GM10248 (cell line): ENCODE data around the gene SPSB1.

Experiments used
- CTCF ChIA-PET: fragments of 300-600 bp; sonication (Branson Sonifier 250); formaldehyde crosslinking; extraction: SDS; loops from one replicate; lab custom pipeline; 2021; ENCODE audit warnings: antibody characterized with exemption; lab: Yijun Ruan, JAX
- POLR2A ChIA-PET: fragments of 350-650 bp; sonication (Branson Sonifier 250); formaldehyde crosslinking; extraction: SDS; loops from one replicate; lab custom pipeline; 2020; ENCODE audit warnings: antibody characterized with exemption; lab: Yijun Ruan, JAX
- DNase-seq: peaks from one replicate; pipeline ENCODE4 v3.0.0; 2012; ENCODE audit errors: extremely low spot score
- TF ChIP-seq, protein P1 (sequence below): IDR thresholded peaks from 2 replicates; pipeline ENCODE4 v1.5.1; 2012; ENCODE audit warnings: mild to moderate bottlenecking, low read depth; ENCODE audit errors: extremely low read depth, missing control alignments, control extremely low read depth

SPSB1 gene

DNA sequence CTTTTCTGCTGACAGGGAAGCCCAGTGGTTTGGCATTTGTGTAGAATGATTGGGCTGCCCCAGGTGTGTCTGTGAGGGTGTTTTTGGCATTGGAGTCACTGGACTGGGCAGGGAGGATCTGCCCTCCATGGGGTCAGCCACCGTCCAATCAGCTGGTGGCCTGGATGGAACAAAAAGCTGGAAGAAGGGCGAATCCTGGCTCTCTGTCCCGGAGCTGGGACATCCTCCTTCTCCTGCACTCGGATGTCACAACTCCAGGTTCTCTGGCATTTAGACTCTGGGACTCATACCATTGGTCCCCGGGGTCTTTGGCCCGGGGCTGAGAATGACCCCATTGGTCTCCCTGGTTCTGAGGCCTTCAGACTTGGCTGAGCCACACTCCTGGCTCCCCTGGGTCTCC lies 11.2 kb downstream of the SPSB1 start:
- TF ChIP-seq, protein P1, sequence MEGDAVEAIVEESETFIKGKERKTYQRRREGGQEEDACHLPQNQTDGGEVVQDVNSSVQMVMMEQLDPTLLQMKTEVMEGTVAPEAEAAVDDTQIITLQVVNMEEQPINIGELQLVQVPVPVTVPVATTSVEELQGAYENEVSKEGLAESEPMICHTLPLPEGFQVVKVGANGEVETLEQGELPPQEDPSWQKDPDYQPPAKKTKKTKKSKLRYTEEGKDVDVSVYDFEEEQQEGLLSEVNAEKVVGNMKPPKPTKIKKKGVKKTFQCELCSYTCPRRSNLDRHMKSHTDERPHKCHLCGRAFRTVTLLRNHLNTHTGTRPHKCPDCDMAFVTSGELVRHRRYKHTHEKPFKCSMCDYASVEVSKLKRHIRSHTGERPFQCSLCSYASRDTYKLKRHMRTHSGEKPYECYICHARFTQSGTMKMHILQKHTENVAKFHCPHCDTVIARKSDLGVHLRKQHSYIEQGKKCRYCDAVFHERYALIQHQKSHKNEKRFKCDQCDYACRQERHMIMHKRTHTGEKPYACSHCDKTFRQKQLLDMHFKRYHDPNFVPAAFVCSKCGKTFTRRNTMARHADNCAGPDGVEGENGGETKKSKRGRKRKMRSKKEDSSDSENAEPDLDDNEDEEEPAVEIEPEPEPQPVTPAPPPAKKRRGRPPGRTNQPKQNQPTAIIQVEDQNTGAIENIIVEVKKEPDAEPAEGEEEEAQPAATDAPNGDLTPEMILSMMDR: no peak
- ChIA-PET POLR2A (no interaction called here), CTCF (no interaction called here)
- DNase-seq: no peak

DNA sequence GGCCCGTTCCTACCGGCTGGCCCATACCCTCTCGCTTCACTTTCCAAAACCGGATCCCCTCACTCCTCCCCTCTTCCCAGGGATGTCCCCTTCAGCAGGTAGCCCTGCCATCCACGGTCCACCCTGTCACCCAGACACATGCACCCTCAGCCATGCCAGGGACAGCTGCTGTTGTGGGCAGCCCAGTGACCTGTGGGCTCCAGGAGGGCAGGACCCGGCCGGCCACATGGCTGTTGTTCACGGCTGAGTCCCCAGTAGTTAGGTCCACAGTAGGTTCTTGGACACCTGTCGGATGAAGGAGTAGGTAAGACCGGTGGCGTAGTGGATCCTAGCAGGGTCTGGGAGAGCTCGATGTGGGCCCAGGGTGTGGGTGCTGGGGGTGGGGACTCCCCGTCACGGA lies 12.5 kb downstream of the SPSB1 start:
- ChIA-PET POLR2A (no interaction called here), CTCF (interaction anchor here (0.6 to 0.8 kb wide), 2 partner anchors 15 to 162 kb away, joined by 3 read pairs; no protein-coding TSS in a partner anchor)
- DNase-seq: no peak
- TF ChIP-seq, protein P1: no peak

DNA sequence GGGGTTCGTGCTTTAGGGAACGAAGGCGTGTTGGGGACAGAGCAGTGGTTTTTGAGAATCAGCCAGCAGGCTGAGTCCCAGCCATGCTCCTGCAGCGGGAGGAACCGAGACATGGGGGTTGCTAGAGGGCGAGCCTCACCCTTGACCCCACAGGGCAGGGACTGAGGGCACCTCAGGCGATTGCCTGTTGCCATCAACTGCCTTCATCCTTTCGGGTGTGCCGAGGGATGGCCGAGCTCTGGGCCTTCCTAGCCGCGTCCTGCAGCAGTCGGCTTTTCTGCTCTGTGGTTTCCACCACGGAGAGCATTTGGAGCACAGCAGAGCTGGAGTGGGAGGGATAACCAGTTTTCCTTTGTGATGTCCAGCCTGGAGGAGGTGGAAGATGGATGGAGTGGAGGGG lies 13.3 kb downstream of the SPSB1 start:
- POLR2A ChIA-PET: no interaction called here

DNA sequence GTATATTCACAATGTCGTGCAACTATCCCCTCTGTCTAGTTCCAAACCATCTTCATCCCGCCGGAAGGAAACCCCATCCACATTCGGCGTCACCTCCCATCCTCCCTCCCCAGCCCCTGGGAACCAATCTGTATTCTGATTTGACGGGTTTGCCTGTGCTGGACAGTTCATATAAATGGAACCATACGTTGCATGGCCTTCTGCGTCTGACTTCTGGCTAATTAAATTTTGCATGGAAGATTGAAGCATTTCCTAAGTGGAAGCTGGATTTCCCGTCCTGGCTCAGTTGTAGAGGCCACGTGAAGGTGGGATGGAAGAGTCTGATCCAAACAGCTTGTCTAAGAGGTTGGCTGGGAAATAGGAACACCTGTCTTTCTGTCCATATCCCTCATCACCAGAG lies 14.6 kb downstream of the SPSB1 start:
- ChIA-PET CTCF (interaction anchor here (0.7 to 1.4 kb wide), 3 partner anchors 10 to 187 kb away, joined by 3 to 5 read pairs (median 3); no protein-coding TSS in a partner anchor), POLR2A (no interaction called here)
- no peak for DNase-seq
- TF ChIP-seq, protein P1: no peak

More for the DNA sequence above, 13.3 kb downstream of the SPSB1 start:
- no peak for DNase-seq
- TF ChIP-seq, protein P1: no peak
- CTCF ChIA-PET: interaction anchor here (0.8 to 1.2 kb wide), 2 partner anchors 15 to 301 kb away, joined by 3 read pairs; no protein-coding TSS in a partner anchor

DNA sequence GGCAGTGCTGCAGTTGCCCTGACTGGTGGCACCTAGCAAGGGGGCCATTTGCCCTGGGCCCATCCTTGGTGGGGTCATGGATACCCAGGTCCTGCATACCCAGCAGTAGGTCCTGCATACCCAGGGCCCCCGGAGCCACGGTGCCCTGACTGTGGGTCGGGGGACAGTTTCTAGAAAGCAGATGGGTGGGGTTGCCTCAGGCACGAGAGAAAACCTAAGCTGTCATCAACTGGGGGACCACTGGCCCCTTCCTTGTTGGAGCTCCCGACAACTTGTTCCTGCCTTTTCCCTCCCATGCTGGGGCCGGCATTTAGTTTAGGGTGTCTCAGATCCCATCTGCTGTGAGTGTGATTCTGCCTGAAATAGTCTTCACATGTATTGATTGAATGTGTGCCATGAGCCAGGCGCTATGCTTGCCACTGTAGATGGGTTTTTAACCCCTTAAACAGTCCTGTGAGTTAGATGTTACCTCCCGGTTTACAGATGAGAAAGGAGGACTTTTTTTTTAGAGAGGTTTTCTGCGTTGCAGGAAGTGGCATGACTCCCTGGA lies 15.6 kb downstream of the SPSB1 start:
- CTCF ChIA-PET: interaction anchor here (1.2 to 1.4 kb wide), 2 partner anchors 13 to 186 kb away, joined by 3 to 5 read pairs; no protein-coding TSS in a partner anchor
- TF ChIP-seq, protein P1: no peak
- POLR2A ChIA-PET: no interaction called here
- DNase-seq: no peak

DNA sequence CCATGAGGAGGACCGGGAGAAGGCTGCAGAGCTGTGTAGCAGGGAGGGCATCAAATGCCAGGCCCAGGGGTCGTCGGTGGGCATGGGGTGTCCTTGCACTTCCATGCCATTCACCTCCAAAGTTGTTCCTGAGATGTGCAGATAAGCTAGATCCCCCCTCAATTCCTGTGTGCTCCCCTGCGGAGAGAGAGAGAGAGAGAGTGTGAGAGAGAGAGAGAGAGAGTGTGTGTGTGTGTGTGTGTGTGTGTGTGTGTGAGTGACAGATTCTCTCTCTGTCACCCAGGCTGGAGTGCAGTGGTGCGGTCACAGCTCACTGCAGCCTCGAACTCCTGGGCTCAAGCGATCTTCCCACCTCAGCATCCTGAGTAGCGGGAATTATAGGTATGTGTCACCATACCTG lies 16.4 kb downstream of the SPSB1 start:
- DNase-seq: no peak
- CTCF ChIA-PET: no interaction called here
- TF ChIP-seq, protein P1: no peak
- POLR2A ChIA-PET: no interaction called here

DNA sequence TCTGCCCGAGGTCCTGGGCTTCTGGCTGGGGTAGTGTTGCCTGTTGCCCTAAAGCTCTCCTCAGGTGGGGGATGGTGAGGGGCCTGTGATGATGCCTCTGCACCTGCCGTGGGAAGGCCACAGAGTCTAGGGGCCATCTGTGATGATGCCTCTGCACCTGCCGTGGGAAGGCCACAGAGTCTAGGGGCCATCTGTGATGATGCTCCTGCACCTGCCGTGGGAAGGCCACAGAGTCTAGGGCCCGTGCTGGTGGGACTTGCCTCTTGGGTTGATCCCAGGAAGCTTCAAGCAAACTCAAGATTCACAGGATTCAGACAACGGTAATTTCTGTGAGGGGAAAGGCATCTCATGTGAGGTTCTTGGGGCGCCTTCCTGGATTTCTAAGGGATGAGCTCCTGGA lies 17.3 kb downstream of the SPSB1 start:
- ChIA-PET CTCF (interaction anchor here (1.4 to 1.5 kb wide), 2 partner anchors 9 to 26 kb away, joined by 4 read pairs; no protein-coding TSS in a partner anchor), POLR2A (interaction anchor here (0.6 kb wide), 1 partner anchor 8 kb away, joined by 3 read pairs; no protein-coding TSS in a partner anchor)
- TF ChIP-seq, protein P1: no peak
- DNase-seq: no peak
